Endodermal cell (in vitro differentiated cells): ENCODE measurements around the gene RPL10A. TPM values are rescaled to one million over a fixed set of nuclear protein-coding genes. Genes with fewer than 3 reads are reported as not detected.

Source experiments
- DNase-seq: peaks from one replicate; pipeline ENCODE4 v3.0.0-alpha.2; 2017
- H3K27ac ChIP-seq: 2 replicates; pipeline ENCODE4 v1.5.1; 2013; ENCODE audit warnings: mild to moderate bottlenecking, low read depth, low read length, moderate library complexity
- H3K27me3 ChIP-seq: 2 replicates; pipeline ENCODE4 v1.6.1; 2013; ENCODE audit warnings: mild to moderate bottlenecking, low read length, moderate library complexity; ENCODE audit not compliant: insufficient read depth, control insufficient read depth, poor library complexity, severe bottlenecking
- H3K36me3 ChIP-seq: 2 replicates; pipeline ENCODE4 v1.7.0; 2013; ENCODE audit warnings: mild to moderate bottlenecking, low read length, moderate library complexity; ENCODE audit not compliant: control insufficient read depth, insufficient read depth
- H3K4me1 ChIP-seq: one replicate; pipeline ENCODE4 v1.7.0; 2013; ENCODE audit warnings: low read length; ENCODE audit not compliant: control insufficient read depth, insufficient read depth
- H3K4me3 ChIP-seq: 2 replicates; pipeline ENCODE4 v1.5.1; 2013; ENCODE audit warnings: mild to moderate bottlenecking, low read length, moderate library complexity
- H3K9ac ChIP-seq: 2 replicates; pipeline ENCODE4 v1.6.1; 2013; ENCODE audit warnings: mild to moderate bottlenecking, low read length, moderate library complexity; ENCODE audit not compliant: poor library complexity, severe bottlenecking; ENCODE audit errors: extremely low read depth
- H3K9me3 ChIP-seq: 2 replicates; pipeline ENCODE4 v1.6.1; 2013; ENCODE audit warnings: mild to moderate bottlenecking, low read length, moderate library complexity; ENCODE audit not compliant: control insufficient read depth
- H3K27ac Mint-ChIP-seq: 2 replicates; pipeline ENCODE4 v1.8.0; 2020; ENCODE audit warnings: mixed read lengths
- H3K27me3 Mint-ChIP-seq: 2 replicates; pipeline ENCODE4 v1.8.0; 2021; ENCODE audit warnings: mild to moderate bottlenecking, mixed read lengths; ENCODE audit not compliant: insufficient read depth
- H3K36me3 Mint-ChIP-seq: 2 replicates; pipeline ENCODE4 v1.8.0; 2020; ENCODE audit warnings: low read depth, mixed read lengths
- H3K4me1 Mint-ChIP-seq: 2 replicates; pipeline ENCODE4 v1.8.0; 2020; ENCODE audit warnings: mixed read lengths
- H3K4me3 Mint-ChIP-seq: 2 replicates; pipeline ENCODE4 v1.8.0; 2020; ENCODE audit warnings: mild to moderate bottlenecking, moderate library complexity, mixed read lengths
- H3K9me3 Mint-ChIP-seq: 2 replicates; pipeline ENCODE4 v1.8.0; 2020; ENCODE audit warnings: mild to moderate bottlenecking, mixed read lengths
- WGBS, 2 experiments: methylation state at CpG; one replicate each; pipeline versions ENCODE4 v1.1.5 to v1.1.7; 2013; ENCODE audit warnings: missing lambda C conversion rate in 2 of 2, mixed read lengths in 1 of 2; ENCODE audit not compliant: insufficient coverage in 1 of 2, insufficient read length in 1 of 2; 5-methylcytosine and 5-hydroxymethylcytosine counted together
- total RNA-seq, 2 donors: library from RNA; stranded (reverse); fragmentation: NEBNext Ultra II Directional in 1 of 2; extraction: Animal tissue kit (Norgen Biotek cat#: 25700) in 1 of 2; gene quantifications; 2 replicates in 1 of 2; 3 replicates in 1 of 2; pipeline ENCODE4 v1.2.1, GENCODE V29; 2021
- TF ChIP-seq, protein P1 (sequence below): fragments of 200-600 bp; sonication (generic); conservative IDR thresholded peaks from 2 replicates; pipeline ENCODE4 v1.5.0; 2021; ENCODE audit warnings: antibody characterized with exemption, mild to moderate bottlenecking

The RPL10A gene
- total RNA-seq, 2 donors from 2014 or later: 1,411 to 1,652 TPM

DNA sequence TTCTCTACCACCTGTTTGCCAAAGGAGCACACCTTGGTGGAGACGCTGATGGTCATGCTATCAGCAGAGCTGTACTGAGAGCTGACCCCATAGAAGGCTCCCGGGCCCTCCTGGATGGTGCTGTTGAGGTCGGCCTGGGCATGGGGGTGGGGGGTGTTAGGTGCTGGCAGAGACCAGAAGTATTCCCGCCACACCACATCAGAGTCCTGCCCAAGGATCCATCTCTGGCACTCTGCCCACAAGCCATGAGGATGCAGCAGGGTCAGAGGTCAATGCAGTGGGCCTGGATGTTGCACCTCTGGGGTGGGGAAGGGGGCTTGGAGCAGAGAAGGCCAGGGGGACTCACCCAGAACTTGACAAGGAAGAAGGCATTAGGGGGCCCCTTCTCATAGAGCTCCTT lies 7.4 kb downstream of the RPL10A start:
- Histone ChIP-seq H3K27ac (no peak overlapping the region), H3K36me3 (peaks cover 39% of the 10 kb centered on the region), H3K9ac (no peak overlapping the region), H3K27me3 (no peaks in the 10 kb centered on the region), H3K4me1 (no peaks in the 10 kb centered on the region), H3K4me3 (no peak overlapping the region), H3K9me3 (no peaks in the 10 kb centered on the region)
- H3K27me3 Mint-ChIP-seq: no peaks in the 10 kb centered on the region
- peak overlapping the region; percentile 13 for H3K27ac Mint-ChIP-seq
- no peaks in the 10 kb centered on the region for H3K9me3 Mint-ChIP-seq
- 92% methylated on average over 4 of the region's 4 CpGs; no CpG with 5 or more reads in 1 of the 2 experiments for WGBS, 2 experiments
- H3K36me3 Mint-ChIP-seq: peaks cover 45% of the 10 kb centered on the region
- peaks cover 6% of the 10 kb centered on the region for H3K4me1 Mint-ChIP-seq
- H3K4me3 Mint-ChIP-seq: no peak overlapping the region
- TF ChIP-seq, protein P1, sequence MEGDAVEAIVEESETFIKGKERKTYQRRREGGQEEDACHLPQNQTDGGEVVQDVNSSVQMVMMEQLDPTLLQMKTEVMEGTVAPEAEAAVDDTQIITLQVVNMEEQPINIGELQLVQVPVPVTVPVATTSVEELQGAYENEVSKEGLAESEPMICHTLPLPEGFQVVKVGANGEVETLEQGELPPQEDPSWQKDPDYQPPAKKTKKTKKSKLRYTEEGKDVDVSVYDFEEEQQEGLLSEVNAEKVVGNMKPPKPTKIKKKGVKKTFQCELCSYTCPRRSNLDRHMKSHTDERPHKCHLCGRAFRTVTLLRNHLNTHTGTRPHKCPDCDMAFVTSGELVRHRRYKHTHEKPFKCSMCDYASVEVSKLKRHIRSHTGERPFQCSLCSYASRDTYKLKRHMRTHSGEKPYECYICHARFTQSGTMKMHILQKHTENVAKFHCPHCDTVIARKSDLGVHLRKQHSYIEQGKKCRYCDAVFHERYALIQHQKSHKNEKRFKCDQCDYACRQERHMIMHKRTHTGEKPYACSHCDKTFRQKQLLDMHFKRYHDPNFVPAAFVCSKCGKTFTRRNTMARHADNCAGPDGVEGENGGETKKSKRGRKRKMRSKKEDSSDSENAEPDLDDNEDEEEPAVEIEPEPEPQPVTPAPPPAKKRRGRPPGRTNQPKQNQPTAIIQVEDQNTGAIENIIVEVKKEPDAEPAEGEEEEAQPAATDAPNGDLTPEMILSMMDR: no peak
- DNase-seq: peak; percentile 54

DNA sequence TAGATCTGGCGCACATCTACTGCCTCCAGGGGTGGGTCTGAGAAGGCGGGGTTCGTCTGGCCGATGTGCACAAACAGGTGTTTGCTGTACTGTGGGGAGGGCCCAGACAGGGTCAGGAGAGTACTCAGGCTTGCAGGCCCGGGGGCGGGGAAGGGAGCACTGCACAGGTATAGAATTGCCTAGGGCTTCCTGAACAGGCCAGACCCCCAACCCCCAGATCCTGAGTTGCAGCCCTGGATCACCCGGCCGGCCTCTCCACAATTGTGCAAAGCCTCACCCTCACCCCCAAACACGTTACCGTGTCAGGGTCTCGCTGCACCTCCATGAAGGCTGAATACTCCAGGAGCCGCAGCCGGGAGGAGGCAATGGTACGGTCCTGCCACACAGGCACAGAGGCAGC lies 7.8 kb downstream of the RPL10A start:
- no peaks in the 10 kb centered on the region for H3K27me3 ChIP-seq
- H3K36me3 Mint-ChIP-seq: peaks cover 41% of the 10 kb centered on the region
- WGBS, 2 experiments: 92 to 98% methylated on average over 7 to 14 of the region's 14 CpGs
- H3K9me3 ChIP-seq: no peaks in the 10 kb centered on the region
- DNase-seq: peak; percentile 58
- no peaks in the 10 kb centered on the region for H3K9me3 Mint-ChIP-seq
- H3K27ac Mint-ChIP-seq: peak overlapping the region; percentile 13
- H3K4me1 ChIP-seq: no peaks in the 10 kb centered on the region
- H3K36me3 ChIP-seq: peaks cover 34% of the 10 kb centered on the region
- H3K4me1 Mint-ChIP-seq: peaks cover 2% of the 10 kb centered on the region
- no peak overlapping the region for H3K27ac ChIP-seq
- H3K27me3 Mint-ChIP-seq: no peaks in the 10 kb centered on the region
- H3K4me3 ChIP-seq: no peak overlapping the region
- TF ChIP-seq, protein P1: no peak
- H3K4me3 Mint-ChIP-seq: no peak overlapping the region
- H3K9ac ChIP-seq: no peak overlapping the region

DNA sequence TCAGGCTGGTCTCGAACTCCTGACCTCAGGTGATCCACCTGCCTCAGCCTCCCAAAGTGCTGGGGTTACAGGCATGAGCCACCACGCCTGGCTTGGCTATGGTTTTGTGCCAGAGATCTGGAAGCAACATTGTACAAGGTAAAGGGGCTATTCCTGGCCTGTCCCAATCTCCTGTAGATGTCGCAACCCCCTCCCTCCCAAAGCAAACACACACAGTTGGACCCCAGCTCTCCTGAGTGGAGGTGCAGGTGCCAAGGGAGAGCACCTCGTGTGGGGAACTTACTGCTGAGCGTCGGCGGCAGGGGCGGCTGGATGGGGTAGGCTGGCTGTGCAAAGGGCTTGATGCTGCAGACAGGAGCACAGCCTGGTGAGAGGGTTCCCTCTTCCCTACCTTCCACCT lies 8.8 kb downstream of the RPL10A start:
- Mint-ChIP-seq H3K9me3 (no peaks in the 10 kb centered on the region), H3K4me3 (no peak overlapping the region), H3K4me1 (peaks cover 5% of the 10 kb centered on the region), H3K27me3 (no peaks in the 10 kb centered on the region), H3K27ac (no peak overlapping the region), H3K36me3 (peaks cover 36% of the 10 kb centered on the region)
- H3K4me3 ChIP-seq: no peak overlapping the region
- H3K36me3 ChIP-seq: peaks cover 24% of the 10 kb centered on the region
- no peaks in the 10 kb centered on the region for H3K27me3 ChIP-seq
- H3K9ac ChIP-seq: no peak overlapping the region
- no peaks in the 10 kb centered on the region for H3K9me3 ChIP-seq
- no peaks in the 10 kb centered on the region for H3K4me1 ChIP-seq
- TF ChIP-seq, protein P1: no peak
- peak overlapping the region; percentile 57 for H3K27ac ChIP-seq
- peak; percentile 39 for DNase-seq
- 92 to 97% methylated on average over 6 to 8 of the region's 8 CpGs for WGBS, 2 experiments
